HepG2 (cell line): ENCODE results near the gene KCNK5. TPM values are rescaled to one million over a fixed set of nuclear protein-coding genes. Genes with fewer than 3 reads are reported as not detected.

ENCODE experiments used
- ATAC-seq: fragments of 200-7000 bp; cut with Tn5 transposase; 3 replicates; pipeline ENCODE4 v1.9.1; 2020; ENCODE audit warnings: mild to moderate bottlenecking, moderate library complexity
- BruUV-seq: library from RNA; stranded (reverse); fragments of 400-500 nt; replicated peaks from 2 replicates; lab custom pipeline; 2021; lab: Mats Ljungman, UMichigan
- CTCF ChIA-PET: fragments of 300-600 bp; formaldehyde crosslinking; extraction: SDS; loops from one replicate; lab custom pipeline; 2021; ENCODE audit warnings: low total read pairs, inconsistent platforms, low intra/inter-chr PET ratio; lab: Yijun Ruan, JAX
- POLR2A ChIA-PET: fragments of 350-600 bp; sonication (Branson Sonifier 250); formaldehyde crosslinking; loops from one replicate; lab custom pipeline; 2020; ENCODE audit warnings: antibody characterized with exemption, inconsistent platforms; lab: Yijun Ruan, JAX
- DNase-seq: peaks from one replicate; pipeline ENCODE4 v3.0.0-alpha.2; 2015; ENCODE audit warnings: low spot score
- FAIRE-seq: peaks from 3 replicates; lab custom pipeline; 2011; peaks lifted over from hg19 to GRCh38; lab: Jason Lieb, UNC
- H2AFZ ChIP-seq: one replicate; pipeline ENCODE4 v1.6.1; 2011; ENCODE audit warnings: low read length, inconsistent platforms
- H3K27ac ChIP-seq: fragments of 300-600 bp; 3 replicates; pipeline ENCODE4 v1.8.0; 2011; ENCODE audit warnings: mixed run types, mild to moderate bottlenecking, mixed read lengths, low read length, inconsistent platforms; ENCODE audit not compliant: insufficient read depth; ENCODE audit errors: extremely low read length
- H3K27me3 ChIP-seq, 2 experiments: fragments of 200-600 bp in 1 of 2; 2 replicates in 1 of 2; 3 replicates in 1 of 2; pipeline versions ENCODE4 v1.6.0 to v1.8.0; 2011; ENCODE audit warnings: low read length in 2 of 2, mild to moderate bottlenecking in 2 of 2, moderate library complexity in 2 of 2, inconsistent platforms in 1 of 2; ENCODE audit not compliant: insufficient read depth in 2 of 2, control insufficient read depth in 1 of 2
- H3K36me3 ChIP-seq, 2 experiments: fragments of 200-600 bp in 1 of 2; replicated peaks in 1 of 2; 2 replicates in 1 of 2; 3 replicates in 1 of 2; pipeline versions ENCODE4 v1.5.1 to v1.8.0; 2011; ENCODE audit warnings: low read length in 2 of 2, inconsistent platforms in 1 of 2; ENCODE audit not compliant: insufficient read depth in 2 of 2, control insufficient read depth in 1 of 2
- H3K4me1 ChIP-seq: 2 replicates; pipeline ENCODE4 v1.5.1; 2012; ENCODE audit warnings: low read length, inconsistent platforms; ENCODE audit not compliant: insufficient read depth
- H3K4me2 ChIP-seq: 2 replicates; pipeline ENCODE4 v1.6.0; 2011; ENCODE audit warnings: low read depth, low read length, inconsistent platforms
- H3K4me3 ChIP-seq, 3 experiments: fragments of 200-600 bp in 1 of 3; sonication (generic), shearing (Covaris generic) in 1 of 3; replicated peaks in 1 of 3; 2 replicates each; pipeline ENCODE4 v1.5.1; 2011 to 2016; ENCODE audit warnings: low read length in 3 of 3, inconsistent platforms in 2 of 3, low read depth in 2 of 3, mild to moderate bottlenecking in 2 of 3, control low read depth in 1 of 3, mixed read lengths in 1 of 3; ENCODE audit not compliant: insufficient read depth in 1 of 3
- H3K79me2 ChIP-seq: one replicate; pipeline ENCODE4 v1.6.1; 2011; ENCODE audit warnings: low read length, inconsistent platforms; ENCODE audit not compliant: insufficient read depth
- H3K9ac ChIP-seq: 2 replicates; pipeline ENCODE4 v1.6.0; 2011; ENCODE audit warnings: mild to moderate bottlenecking, low read depth, low read length, inconsistent platforms; ENCODE audit not compliant: insufficient read depth
- H3K9me3 ChIP-seq: 2 replicates; pipeline ENCODE4 v1.5.1; 2012; ENCODE audit warnings: mild to moderate bottlenecking, low read length
- H4K20me1 ChIP-seq: 2 replicates; pipeline ENCODE4 v1.6.0; 2011; ENCODE audit warnings: inconsistent platforms, mild to moderate bottlenecking, low read length, moderate library complexity; ENCODE audit not compliant: insufficient read depth
- ATF1 ChIP-seq: IDR thresholded peaks from 2 replicates; pipeline ENCODE4 v1.6.1; 2016; ENCODE audit warnings: mild to moderate bottlenecking, control low read depth
- CHCHD3 ChIP-seq: sonication (generic); formaldehyde crosslinking; IDR thresholded peaks from 2 replicates; pipeline ENCODE4 v1.8.0; 2022; ENCODE audit warnings: mild to moderate bottlenecking, missing genetic modification reagents, moderate library complexity
- CREM ChIP-seq, 2 experiments: sonication (generic) in 1 of 2; formaldehyde crosslinking in 1 of 2; IDR thresholded peaks; 2 replicates each; pipeline versions ENCODE4 v1.4.0 to v1.6.1; 2016 to 2020; ENCODE audit warnings: antibody characterized with exemption in 1 of 2, mild to moderate bottlenecking in 1 of 2, missing genetic modification reagents in 1 of 2
- ELF4 ChIP-seq: sonication (generic); formaldehyde crosslinking; IDR thresholded peaks from 2 replicates; pipeline ENCODE4 v1.5.0; 2020; ENCODE audit warnings: missing genetic modification reagents, mild to moderate bottlenecking, moderate library complexity, borderline replicate concordance
- FLYWCH1 ChIP-seq: sonication (generic); formaldehyde crosslinking; IDR thresholded peaks from 2 replicates; pipeline ENCODE4 v1.8.1; 2023; ENCODE audit warnings: mild to moderate bottlenecking, missing genetic modification reagents
- KDM6A ChIP-seq: IDR thresholded peaks from 2 replicates; pipeline ENCODE4 v1.6.1; 2016; ENCODE audit warnings: low read depth
- MIER3 ChIP-seq: IDR thresholded peaks from 2 replicates; pipeline ENCODE4 v1.6.1; 2016; ENCODE audit warnings: missing compliant biosample characterization, borderline replicate concordance
- NFE2L2 ChIP-seq: fragments of 150-350 bp; IDR thresholded peaks from 2 replicates; pipeline ENCODE4 v1.6.1; 2014; ENCODE audit warnings: low read length
- TEAD2 ChIP-seq: sonication (generic); formaldehyde crosslinking; IDR thresholded peaks from 2 replicates; pipeline ENCODE4 v1.9.0; 2021; ENCODE audit warnings: missing genetic modification reagents
- TERF1 ChIP-seq: sonication (generic); formaldehyde crosslinking; IDR thresholded peaks from 2 replicates; pipeline ENCODE4 v1.8.0; 2022; ENCODE audit warnings: mild to moderate bottlenecking, missing genetic modification reagents, moderate library complexity
- TGIF2 ChIP-seq: IDR thresholded peaks from 2 replicates; pipeline ENCODE4 v1.6.1; 2016; ENCODE audit warnings: control low read depth, missing compliant biosample characterization
- TOPORS ChIP-seq: sonication (generic); formaldehyde crosslinking; IDR thresholded peaks from 2 replicates; pipeline ENCODE4 v1.8.0; 2023; ENCODE audit warnings: mild to moderate bottlenecking, missing genetic modification reagents
- ZNF17 ChIP-seq: sonication (generic); formaldehyde crosslinking; IDR thresholded peaks from 2 replicates; pipeline ENCODE4 v1.5.0; 2020; ENCODE audit warnings: mild to moderate bottlenecking, missing genetic modification reagents
- ZNF224 ChIP-seq: sonication (generic); formaldehyde crosslinking; IDR thresholded peaks from 2 replicates; pipeline ENCODE4 v1.5.0; 2020; ENCODE audit warnings: mild to moderate bottlenecking, missing genetic modification reagents
- ZNF34 ChIP-seq: sonication (generic); formaldehyde crosslinking; IDR thresholded peaks from 2 replicates; pipeline ENCODE4 v1.4.0; 2020; ENCODE audit warnings: mild to moderate bottlenecking, missing genetic modification reagents, borderline replicate concordance
- ZNF432 ChIP-seq: sonication (generic); formaldehyde crosslinking; IDR thresholded peaks from 2 replicates; pipeline ENCODE4 v1.5.0; 2020; ENCODE audit warnings: missing genetic modification reagents, mild to moderate bottlenecking, borderline replicate concordance
- ZNF562 ChIP-seq: sonication (generic); formaldehyde crosslinking; IDR thresholded peaks from 2 replicates; pipeline ENCODE4 v1.8.0; 2022; ENCODE audit warnings: missing genetic modification reagents, borderline replicate concordance
- WGBS: methylation state at CpG from one replicate; pipeline ENCODE4 v1.1.6; 2017; ENCODE audit warnings: low lambda C conversion rate; 5-methylcytosine and 5-hydroxymethylcytosine counted together
- in situ Hi-C: cut with HindIII; loops from 2 replicates; pipeline ENCODE4 v1.10.0; 2017; ENCODE audit warnings: low pct_unique_long_range_greater_than_20kb; ENCODE audit not compliant: extremely low pct_ligation_motif_present
- intact Hi-C: fragments of 100-400 bp; cut with micrococcal nuclease; formaldehyde crosslinking; loops from one replicate; pipeline ENCODE4 v1.10.0; 2022; ENCODE audit not compliant: unreplicated experiment
- polyA plus RNA-seq, 8 experiments: library from polyadenylated mRNA; depleted of rRNA in 3 of 8; stranded (reverse) in 7 of 8; unstranded in 1 of 8; fragments of >200 nt; fragmentation: Illumina TruSeq in 4 of 8; extraction: Trizol in 4 of 8; gene quantifications; 2 replicates each; pipeline versions ENCODE4 v1.2.1 to v1.2.3, GENCODE V29; 2011 to 2016; ENCODE audit warnings: low read depth in 4 of 8, missing spikeins in 1 of 8, mixed read lengths in 1 of 8; ENCODE audit not compliant: insufficient read depth in 1 of 8
- total RNA-seq, 5 experiments: library from RNA; depleted of rRNA; stranded (reverse); fragments of >200 nt; fragmentation: Illumina TruSeq; extraction: Trizol; gene quantifications; 2 replicates each; pipeline ENCODE4 v1.2.3, GENCODE V29; 2016; ENCODE audit warnings: low read depth in 1 of 5
- TF ChIP-seq, protein P1 (sequence below): IDR thresholded peaks from 2 replicates; pipeline ENCODE4 v1.6.1; 2018; ENCODE audit warnings: missing genetic modification reagents, mild to moderate bottlenecking, missing compliant biosample characterization

KCNK5 gene
- total and polyA plus RNA-seq, 2 of the 13 experiments (the other 11 are each of a cell fraction or from before 2014, with no cell fraction given), result 0.04 TPM; not detected in 1

- no peak for FAIRE-seq
- Histone ChIP-seq H4K20me1 (no peaks in the 10 kb centered on the region), H3K79me2 (no peaks in the 10 kb centered on the region), H2AFZ (no peak overlapping the region), H3K4me3 (no peak overlapping the region), H3K27me3 (no peaks in the 10 kb centered on the region), H3K9ac (no peak overlapping the region), H3K4me1 (no peaks in the 10 kb centered on the region), H3K27ac (no peak overlapping the region), H3K4me2 (no peak overlapping the region), H3K36me3 (no peaks in the 10 kb centered on the region), H3K9me3 (no peaks in the 10 kb centered on the region)
- intact Hi-C loops, result no loop called here
- TF ChIP-seq ZNF17 (CRISPR knock-in tag), result no peak
- TF ChIP-seq, protein P1, sequence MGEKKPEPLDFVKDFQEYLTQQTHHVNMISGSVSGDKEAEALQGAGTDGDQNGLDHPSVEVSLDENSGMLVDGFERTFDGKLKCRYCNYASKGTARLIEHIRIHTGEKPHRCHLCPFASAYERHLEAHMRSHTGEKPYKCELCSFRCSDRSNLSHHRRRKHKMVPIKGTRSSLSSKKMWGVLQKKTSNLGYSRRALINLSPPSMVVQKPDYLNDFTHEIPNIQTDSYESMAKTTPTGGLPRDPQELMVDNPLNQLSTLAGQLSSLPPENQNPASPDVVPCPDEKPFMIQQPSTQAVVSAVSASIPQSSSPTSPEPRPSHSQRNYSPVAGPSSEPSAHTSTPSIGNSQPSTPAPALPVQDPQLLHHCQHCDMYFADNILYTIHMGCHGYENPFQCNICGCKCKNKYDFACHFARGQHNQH (CRISPR knock-in tag), result no peak
- ChIA-PET POLR2A (no interaction called here), CTCF (no interaction called here)
- ATAC-seq, result no peak
- 22% methylated on average over 2 of the region's 2 CpGs for WGBS
- no peak for DNase-seq
- in situ Hi-C loops, result no loop called here
- BruUV-seq, result no TSS peak
Measured at GRCh38 chr6:39256294-39256940, 27.1 kb upstream of the KCNK5 start.

GRCh38 chr6:39254999-39255535 lies 25.8 kb upstream of the KCNK5 start:
- in situ Hi-C loops, result no loop called here
- DNase-seq (no peak), ATAC-seq (no peak), FAIRE-seq (no peak)
- ChIA-PET CTCF (no interaction called here), POLR2A (no interaction called here)
- no peak overlapping the region for H3K4me3 ChIP-seq
- no peaks in the 10 kb centered on the region for H3K79me2 ChIP-seq
- no peaks in the 10 kb centered on the region for H3K27me3 ChIP-seq
- H3K36me3 ChIP-seq, result no peaks in the 10 kb centered on the region
- no peak overlapping the region for H3K9ac ChIP-seq
- no peak overlapping the region for H3K4me2 ChIP-seq
- intact Hi-C loops, result no loop called here
- WGBS, result 28% methylated on average over 4 of the region's 4 CpGs
- H3K9me3 ChIP-seq, result no peaks in the 10 kb centered on the region
- no peak overlapping the region for H3K27ac ChIP-seq
- no peaks in the 10 kb centered on the region for H4K20me1 ChIP-seq
- no TSS peak for BruUV-seq
- H2AFZ ChIP-seq, result no peak overlapping the region
- H3K4me1 ChIP-seq, result no peaks in the 10 kb centered on the region
- no peak for TF ChIP-seq TGIF2
- TF ChIP-seq MIER3 (CRISPR knock-in tag), result no peak
- TF ChIP-seq TEAD2 (CRISPR knock-in tag), result no peak
- no peak for TF ChIP-seq ZNF224 (CRISPR knock-in tag)
- no peak for TF ChIP-seq ZNF34 (CRISPR knock-in tag)
- no peak for TF ChIP-seq ELF4 (CRISPR knock-in tag)
- TF ChIP-seq CREM (IDR thresholded peaks at IDR 0.05), result no peak
- no peak for TF ChIP-seq CREM (CRISPR knock-in tag; IDR thresholded peaks at IDR 0.05)
- no peak for TF ChIP-seq ZNF432 (CRISPR knock-in tag)
- no peak for TF ChIP-seq CHCHD3
- TF ChIP-seq ZNF562 (CRISPR knock-in tag), result no peak
- TF ChIP-seq TOPORS (CRISPR knock-in tag), result no peak
- no peak for TF ChIP-seq ATF1 (CRISPR knock-in tag)
- no peak for TF ChIP-seq TERF1 (CRISPR knock-in tag)
- no peak for TF ChIP-seq KDM6A (CRISPR knock-in tag)
- no peak for TF ChIP-seq NFE2L2
- TF ChIP-seq FLYWCH1 (CRISPR knock-in tag), result no peak
